HG03196 (cell line): ENCODE measurements around the gene CRADD.
"Not testable (repeated sequence)": the region's sequence is repeated elsewhere in the genome, so short reads cannot be mapped to it uniquely, and the experiment has no call there.

Experiments
- ATAC-seq: cut with Tn5 transposase; IDR thresholded peaks from one replicate; pipeline ENCODE4 v1.9.1; 2021; ENCODE audit not compliant: unreplicated experiment

CRADD gene

GRCh38 chr12:93754859-93755258 is 77.7 kb downstream of the CRADD start:
- not testable (repeated sequence) for ATAC-seq

GRCh38 chr12:93756288-93756687 is 79.1 kb downstream of the CRADD start:
- ATAC-seq: no peak

- no peak for ATAC-seq
Measured at GRCh38 chr12:93757792-93758694, 80.9 kb downstream of the CRADD start.

- ATAC-seq: no peak
Measured at GRCh38 chr12:93758801-93759373, 81.7 kb downstream of the CRADD start.

- no peak for ATAC-seq
Measured at GRCh38 chr12:93759512-93760081, 82.4 kb downstream of the CRADD start.

GRCh38 chr12:93760275-93760875 is 83.2 kb downstream of the CRADD start:
- ATAC-seq: no peak

- ATAC-seq: no peak
Measured at GRCh38 chr12:93762059-93762719, 85.0 kb downstream of the CRADD start.

GRCh38 chr12:93762912-93763553 is 85.9 kb downstream of the CRADD start:
- ATAC-seq: no peak

- no peak for ATAC-seq
Measured at GRCh38 chr12:93763746-93764147, 86.6 kb downstream of the CRADD start.

GRCh38 chr12:93766371-93766770 is 89.2 kb downstream of the CRADD start:
- ATAC-seq: no peak

GRCh38 chr12:93766796-93767523 is 89.8 kb downstream of the CRADD start:
- ATAC-seq: no peak

- no peak for ATAC-seq
Measured at GRCh38 chr12:93767524-93767863, 90.3 kb downstream of the CRADD start.

GRCh38 chr12:93772003-93772700 is 95.0 kb downstream of the CRADD start:
- ATAC-seq: no peak

- no peak for ATAC-seq
Measured at GRCh38 chr12:93773122-93773871, 96.1 kb downstream of the CRADD start.

- no peak for ATAC-seq
Measured at GRCh38 chr12:93776581-93777018, 99.4 kb downstream of the CRADD start.

GRCh38 chr12:93777254-93777653 is 100.1 kb downstream of the CRADD start:
- ATAC-seq: no peak

GRCh38 chr12:93778306-93778705 is 101.1 kb downstream of the CRADD start:
- ATAC-seq: no peak

GRCh38 chr12:93778766-93779165 is 101.6 kb downstream of the CRADD start:
- ATAC-seq: no peak
